Activated CD4-positive, alpha-beta memory T cell treated with anti-CD3 and anti-CD28 coated beads, Interleukin-2, amount 10 ng/mL, durations not matched to agents 7 days and 5 days (primary cell): Measurements from ENCODE around the gene COQ4. TPM values are rescaled to one million over a fixed set of nuclear protein-coding genes. Genes with fewer than 3 reads are reported as not detected.

Source experiments
- CTCF ChIA-PET: fragments of 350-600 bp; sonication (Branson Sonifier 250); formaldehyde crosslinking; loops from one replicate; lab custom pipeline; 2021; ENCODE audit warnings: antibody characterized with exemption, inconsistent platforms; lab: Charles Lee
- POLR2A ChIA-PET: fragments of 350-600 bp; sonication (Branson Sonifier 250); formaldehyde crosslinking; loops from one replicate; lab custom pipeline; 2021; ENCODE audit warnings: antibody characterized with exemption; lab: Charles Lee
- DNase-seq: peaks from one replicate; pipeline ENCODE4 v3.0.0-alpha.2; 2020
- H3K27ac Mint-ChIP-seq: one replicate; pipeline ENCODE4 v1.8.0; 2021; ENCODE audit warnings: mild to moderate bottlenecking, mixed read lengths
- H3K27me3 Mint-ChIP-seq: one replicate; pipeline ENCODE4 v1.8.0; 2021; ENCODE audit warnings: mixed read lengths
- H3K36me3 Mint-ChIP-seq: one replicate; pipeline ENCODE4 v1.8.0; 2021; ENCODE audit warnings: low read depth, mixed read lengths
- H3K4me1 Mint-ChIP-seq: one replicate; pipeline ENCODE4 v1.8.0; 2021; ENCODE audit warnings: mixed read lengths
- H3K4me3 Mint-ChIP-seq: one replicate; pipeline ENCODE4 v1.8.0; 2021; ENCODE audit warnings: mild to moderate bottlenecking, mixed read lengths
- H3K9me3 Mint-ChIP-seq: one replicate; pipeline ENCODE4 v1.8.0; 2021; ENCODE audit warnings: mixed read lengths
- total RNA-seq, 2 experiments: library from RNA; stranded (reverse); gene quantifications; one replicate each; pipeline ENCODE4 v1.2.3, GENCODE V29; 2021

The COQ4 gene
- total RNA-seq, 2 experiments from 2014 or later: 27.6 to 28.4 TPM

GRCh38 chr9:128314697-128315096 lies 7.9 kb upstream of the COQ4 start:
- no peak for DNase-seq
- Mint-ChIP-seq H3K36me3 (peaks cover 13% of the 10 kb centered on the region), H3K9me3 (no peaks in the 10 kb centered on the region), H3K27me3 (no peaks in the 10 kb centered on the region), H3K27ac (no peak overlapping the region), H3K4me1 (no peaks in the 10 kb centered on the region), H3K4me3 (no peak overlapping the region)
- CTCF ChIA-PET: no interaction called here
- POLR2A ChIA-PET: no interaction called here

- CTCF ChIA-PET: no interaction called here
- H3K4me1 Mint-ChIP-seq: peaks cover 1% of the 10 kb centered on the region
- no peak overlapping the region for H3K27ac Mint-ChIP-seq
- peaks cover 8% of the 10 kb centered on the region for H3K36me3 Mint-ChIP-seq
- H3K4me3 Mint-ChIP-seq: no peak overlapping the region
- H3K27me3 Mint-ChIP-seq: no peaks in the 10 kb centered on the region
- POLR2A ChIA-PET: no interaction called here
- no peak for DNase-seq
- H3K9me3 Mint-ChIP-seq: no peaks in the 10 kb centered on the region
Observed at GRCh38 chr9:128316421-128316820, 6.2 kb upstream of the COQ4 start.

- Mint-ChIP-seq H3K9me3 (no peaks in the 10 kb centered on the region), H3K4me1 (peaks cover 3% of the 10 kb centered on the region), H3K27me3 (no peaks in the 10 kb centered on the region), H3K4me3 (no peak overlapping the region), H3K36me3 (peaks cover 6% of the 10 kb centered on the region), H3K27ac (no peak overlapping the region)
- no peak for DNase-seq
- ChIA-PET CTCF (no interaction called here), POLR2A (no interaction called here)
Observed at GRCh38 chr9:128317629-128318028, 5.0 kb upstream of the COQ4 start.

GRCh38 chr9:128321343-128321742 lies 1.3 kb upstream of the COQ4 start:
- Mint-ChIP-seq H3K36me3 (peaks cover 11% of the 10 kb centered on the region), H3K4me3 (peak overlapping the region; percentile 94), H3K4me1 (peaks cover 23% of the 10 kb centered on the region), H3K27me3 (no peaks in the 10 kb centered on the region), H3K9me3 (no peaks in the 10 kb centered on the region), H3K27ac (no peak overlapping the region)
- POLR2A ChIA-PET: interaction anchor here (1.0 to 1.4 kb wide), 4 partner anchors 17 to 45 kb away, joined by 3 to 4 read pairs (median 3); partner anchors contain the start of genes GOLGA2 and SWI5
- CTCF ChIA-PET: interaction anchor here (0.9 to 3.0 kb wide), 4 partner anchors 9 to 26 kb away, joined by 3 to 13 read pairs (median 4); no protein-coding TSS in a partner anchor
- DNase-seq: no peak

- POLR2A ChIA-PET: interaction anchor here (0.8 to 1.4 kb wide), 5 partner anchors 16 to 50 kb away, joined by 3 to 4 read pairs (median 3); partner anchors contain the start of genes GOLGA2 and SWI5
- no peaks in the 10 kb centered on the region for H3K9me3 Mint-ChIP-seq
- CTCF ChIA-PET: interaction anchor here (0.6 to 3.0 kb wide), 5 partner anchors 8 to 27 kb away, joined by 3 to 13 read pairs (median 4); no protein-coding TSS in a partner anchor
- H3K36me3 Mint-ChIP-seq: peaks cover 11% of the 10 kb centered on the region
- no peak for DNase-seq
- H3K4me1 Mint-ChIP-seq: peaks cover 23% of the 10 kb centered on the region
- no peaks in the 10 kb centered on the region for H3K27me3 Mint-ChIP-seq
- H3K4me3 Mint-ChIP-seq: peak overlapping the region; percentile 94
- peak overlapping the region; percentile 96 for H3K27ac Mint-ChIP-seq
Observed at GRCh38 chr9:128321879-128322403, 698 bp upstream of the COQ4 start.

- no peak for DNase-seq
- peak overlapping the region; percentile 94 for H3K4me3 Mint-ChIP-seq
- H3K36me3 Mint-ChIP-seq: peaks cover 8% of the 10 kb centered on the region
- no peaks in the 10 kb centered on the region for H3K9me3 Mint-ChIP-seq
- H3K27me3 Mint-ChIP-seq: no peaks in the 10 kb centered on the region
- POLR2A ChIA-PET: interaction anchor here (1.1 kb wide), 1 partner anchor 14 kb away, joined by 4 read pairs; no protein-coding TSS in a partner anchor
- peak overlapping the region; percentile 96 for H3K27ac Mint-ChIP-seq
- H3K4me1 Mint-ChIP-seq: peaks cover 23% of the 10 kb centered on the region
- CTCF ChIA-PET: interaction anchor here (0.6 to 3.0 kb wide), 2 partner anchors 18 to 28 kb away, joined by 3 to 13 read pairs; no protein-coding TSS in a partner anchor
Observed at GRCh38 chr9:128323212-128323730, 632 bp downstream of the COQ4 start.

- peaks cover 23% of the 10 kb centered on the region for H3K4me1 Mint-ChIP-seq
- no peak for DNase-seq
- H3K4me3 Mint-ChIP-seq: peak overlapping the region; percentile 94
- H3K27ac Mint-ChIP-seq: peak overlapping the region; percentile 96
- CTCF ChIA-PET: interaction anchor here (0.6 to 1.4 kb wide), 2 partner anchors 29 to 39 kb away, joined by 3 to 6 read pairs; no protein-coding TSS in a partner anchor
- peaks cover 8% of the 10 kb centered on the region for H3K36me3 Mint-ChIP-seq
- H3K27me3 Mint-ChIP-seq: no peaks in the 10 kb centered on the region
- POLR2A ChIA-PET: interaction anchor here (1.1 kb wide), 1 partner anchor 14 kb away, joined by 4 read pairs; no protein-coding TSS in a partner anchor
- H3K9me3 Mint-ChIP-seq: no peaks in the 10 kb centered on the region
Observed at GRCh38 chr9:128323791-128324190, 1.2 kb downstream of the COQ4 start.

- Mint-ChIP-seq H3K27ac (no peak overlapping the region), H3K4me1 (peaks cover 23% of the 10 kb centered on the region), H3K9me3 (no peaks in the 10 kb centered on the region), H3K36me3 (peaks cover 8% of the 10 kb centered on the region), H3K27me3 (no peaks in the 10 kb centered on the region), H3K4me3 (no peak overlapping the region)
- DNase-seq: no peak
- ChIA-PET CTCF (interaction anchor here (1.0 to 1.4 kb wide), 2 partner anchors 17 to 38 kb away, joined by 3 to 6 read pairs; no protein-coding TSS in a partner anchor), POLR2A (interaction anchor here (1.1 kb wide), 1 partner anchor 48 kb away, joined by 3 read pairs; the partner anchor contains the start of genes GOLGA2 and SWI5)
Observed at GRCh38 chr9:128324401-128324800, 1.8 kb downstream of the COQ4 start.

GRCh38 chr9:128325629-128326028 lies 3.0 kb downstream of the COQ4 start:
- Mint-ChIP-seq H3K36me3 (peaks cover 8% of the 10 kb centered on the region), H3K9me3 (no peaks in the 10 kb centered on the region), H3K4me3 (no peak overlapping the region), H3K4me1 (peaks cover 23% of the 10 kb centered on the region), H3K27me3 (no peaks in the 10 kb centered on the region), H3K27ac (no peak overlapping the region)
- DNase-seq: no peak
- CTCF ChIA-PET: no interaction called here
- POLR2A ChIA-PET: no interaction called here

- POLR2A ChIA-PET: no interaction called here
- no peak overlapping the region for H3K27ac Mint-ChIP-seq
- H3K27me3 Mint-ChIP-seq: no peaks in the 10 kb centered on the region
- no peaks in the 10 kb centered on the region for H3K36me3 Mint-ChIP-seq
- DNase-seq: no peak
- no peak overlapping the region for H3K4me3 Mint-ChIP-seq
- no peaks in the 10 kb centered on the region for H3K4me1 Mint-ChIP-seq
- H3K9me3 Mint-ChIP-seq: no peaks in the 10 kb centered on the region
- CTCF ChIA-PET: interaction anchor here (1.0 kb wide), 1 partner anchor 8 kb away, joined by 3 read pairs; no protein-coding TSS in a partner anchor
Observed at GRCh38 chr9:128333451-128333869, 10.8 kb downstream of the COQ4 start.

GRCh38 chr9:128335161-128335560 lies 12.5 kb downstream of the COQ4 start:
- ChIA-PET POLR2A (interaction anchor here (1.2 kb wide), 2 partner anchors 8 to 170 kb away, joined by 3 read pairs; no protein-coding TSS in a partner anchor), CTCF (interaction anchor here (2.1 kb wide), 1 partner anchor 39 kb away, joined by 8 read pairs; no protein-coding TSS in a partner anchor)
- H3K4me1 Mint-ChIP-seq: peaks cover 6% of the 10 kb centered on the region
- no peak for DNase-seq
- H3K27me3 Mint-ChIP-seq: no peaks in the 10 kb centered on the region
- no peak overlapping the region for H3K27ac Mint-ChIP-seq
- H3K4me3 Mint-ChIP-seq: no peak overlapping the region
- H3K36me3 Mint-ChIP-seq: no peaks in the 10 kb centered on the region
- no peaks in the 10 kb centered on the region for H3K9me3 Mint-ChIP-seq

- Mint-ChIP-seq H3K9me3 (no peaks in the 10 kb centered on the region), H3K36me3 (no peaks in the 10 kb centered on the region), H3K27ac (no peak overlapping the region), H3K27me3 (no peaks in the 10 kb centered on the region), H3K4me1 (peaks cover 6% of the 10 kb centered on the region), H3K4me3 (no peak overlapping the region)
- no peak for DNase-seq
- POLR2A ChIA-PET: interaction anchor here (0.6 to 1.2 kb wide), 4 partner anchors 8 to 169 kb away, joined by 3 read pairs; no protein-coding TSS in a partner anchor
- CTCF ChIA-PET: interaction anchor here (0.6 to 2.1 kb wide), 2 partner anchors 40 to 97 kb away, joined by 4 to 8 read pairs; no protein-coding TSS in a partner anchor
Observed at GRCh38 chr9:128335914-128336313, 13.3 kb downstream of the COQ4 start.

- Mint-ChIP-seq H3K27me3 (no peaks in the 10 kb centered on the region), H3K27ac (no peak overlapping the region), H3K36me3 (no peaks in the 10 kb centered on the region), H3K4me1 (peaks cover 10% of the 10 kb centered on the region), H3K4me3 (no peak overlapping the region), H3K9me3 (no peaks in the 10 kb centered on the region)
- ChIA-PET CTCF (interaction anchor here (1.2 kb wide), 1 partner anchor 101 kb away, joined by 3 read pairs; no protein-coding TSS in a partner anchor), POLR2A (interaction anchor here (1.2 to 1.3 kb wide), 2 partner anchors 14 to 16 kb away, joined by 3 to 4 read pairs; partner anchors contain the start of gene TRUB2)
- no peak for DNase-seq
Observed at GRCh38 chr9:128337936-128338335, 15.3 kb downstream of the COQ4 start.
